HuH-7 (cell line): Measurements from ENCODE around the gene TDP2.
"Not testable (repeated sequence)": the region's sequence is repeated elsewhere in the genome, so short reads cannot be mapped to it uniquely, and the experiment has no call there.

ENCODE experiments used
- DNase-seq: peaks from one replicate; pipeline ENCODE4 v3.0.0; 2011; ENCODE audit warnings: low spot score

TDP2 gene

DNA sequence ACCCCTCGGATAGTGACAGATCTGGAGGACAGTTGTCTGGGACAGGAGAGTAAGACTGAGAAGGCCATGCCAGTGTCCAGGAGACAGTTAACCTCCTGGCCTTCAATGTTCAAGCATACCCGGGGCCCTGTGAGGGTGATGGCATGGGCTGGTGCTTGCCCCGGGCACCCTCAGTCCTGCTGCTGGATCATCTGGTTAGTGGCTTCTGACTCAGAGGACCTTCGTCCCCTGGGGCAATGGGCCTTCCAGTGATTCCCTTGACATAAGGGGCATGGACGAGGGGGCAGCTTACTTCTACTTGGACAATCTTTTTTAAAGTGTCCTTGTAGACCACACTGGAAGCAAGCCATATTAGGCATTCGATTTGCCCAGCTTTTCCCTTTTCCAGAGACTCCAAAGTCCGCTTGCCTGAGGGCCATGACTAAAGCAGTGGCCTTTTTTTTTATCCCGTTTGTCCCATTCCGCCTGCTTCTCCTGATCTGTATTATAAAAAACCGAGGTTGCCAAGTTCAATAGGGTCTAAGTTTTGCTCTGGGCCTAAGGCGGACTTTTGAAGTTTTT is 12.2 kb upstream of the TDP2 start:
- not testable (repeated sequence) for DNase-seq

DNA sequence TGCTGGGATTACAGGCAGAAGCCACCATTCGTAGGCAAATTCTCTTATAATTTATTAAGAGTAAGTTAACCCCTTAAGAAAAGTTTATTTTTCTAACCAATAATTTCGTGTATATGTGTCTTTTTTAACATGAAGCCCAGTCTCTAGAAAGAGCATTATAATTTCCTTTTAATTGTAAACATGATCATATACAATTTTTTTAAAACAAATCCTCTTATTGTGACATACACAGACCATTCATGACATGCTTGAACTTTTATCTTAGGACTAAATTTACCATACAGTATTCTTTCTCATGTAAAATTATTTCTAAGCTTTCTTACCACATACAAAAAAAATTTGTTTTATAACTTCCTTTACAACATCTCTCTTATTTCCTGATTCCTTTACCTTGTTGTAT is 6.9 kb upstream of the TDP2 start:
- DNase-seq, result no peak

DNA sequence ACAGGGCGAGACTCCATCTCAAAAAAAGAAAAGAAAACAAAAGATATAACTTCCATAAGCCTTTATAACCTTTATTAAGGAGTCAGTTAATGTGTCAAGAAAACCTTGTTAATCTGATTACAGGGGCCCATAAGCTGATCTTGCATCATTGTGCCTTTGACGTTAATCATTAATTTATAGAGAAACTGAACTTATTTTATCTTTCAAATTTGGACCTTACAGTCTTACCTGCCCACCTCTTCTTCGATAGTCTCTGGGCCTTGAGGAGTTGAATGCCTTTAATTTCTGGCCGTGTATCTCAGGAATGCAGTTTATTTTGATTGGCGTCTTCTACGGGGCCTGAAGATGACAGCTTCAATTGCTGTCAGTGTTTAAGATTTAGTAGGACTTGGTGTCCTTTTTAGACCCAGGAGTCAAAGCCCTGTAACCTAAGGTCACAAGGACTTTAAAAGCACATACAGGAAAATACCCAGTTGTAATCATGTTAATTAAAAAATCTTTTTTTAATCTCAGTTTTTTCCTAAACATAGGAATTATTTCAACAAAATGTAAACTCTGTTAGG is 6.0 kb upstream of the TDP2 start:
- no peak for DNase-seq

DNA sequence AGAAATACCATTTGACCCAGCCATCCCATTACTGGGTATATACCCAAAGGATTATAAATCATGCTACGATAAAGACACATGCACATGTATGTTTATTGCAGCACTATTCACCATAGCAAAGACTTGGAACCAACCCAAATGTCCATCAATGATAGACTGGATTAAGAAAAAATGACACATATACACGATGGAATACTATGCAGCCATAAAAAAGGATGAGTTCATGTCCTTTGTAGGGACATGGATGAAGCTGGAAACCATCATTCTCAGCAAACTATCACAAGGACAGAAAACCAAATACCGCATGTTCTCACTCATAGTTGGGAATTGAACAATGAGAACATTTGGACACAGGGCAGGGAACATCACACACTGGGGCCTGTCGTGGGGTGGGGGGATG is 4.4 kb upstream of the TDP2 start:
- not testable (repeated sequence) for DNase-seq

DNA sequence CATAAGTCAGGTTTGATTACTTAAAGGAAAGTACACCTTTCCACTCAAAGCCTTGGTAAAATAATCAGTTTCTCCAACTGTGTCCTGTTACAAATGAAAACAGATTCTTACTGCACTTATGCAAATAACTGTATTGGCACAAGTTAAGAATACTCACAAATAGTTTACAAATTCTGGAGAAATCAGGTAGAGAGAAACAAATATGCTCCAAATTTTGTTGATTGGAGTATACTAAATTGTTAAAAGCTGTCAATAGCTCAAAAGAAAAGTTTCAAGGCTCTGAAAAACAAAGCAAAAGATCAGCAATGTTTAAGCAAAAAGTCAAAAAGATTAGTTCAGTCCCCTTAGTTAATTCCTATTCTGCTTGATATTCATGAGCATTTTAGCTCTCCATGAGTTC is 3.8 kb upstream of the TDP2 start:
- DNase-seq, result not testable (repeated sequence)

GRCh38 chr6:24668997-24669361 is 2.3 kb upstream of the TDP2 start:
- DNase-seq, result no peak

DNA sequence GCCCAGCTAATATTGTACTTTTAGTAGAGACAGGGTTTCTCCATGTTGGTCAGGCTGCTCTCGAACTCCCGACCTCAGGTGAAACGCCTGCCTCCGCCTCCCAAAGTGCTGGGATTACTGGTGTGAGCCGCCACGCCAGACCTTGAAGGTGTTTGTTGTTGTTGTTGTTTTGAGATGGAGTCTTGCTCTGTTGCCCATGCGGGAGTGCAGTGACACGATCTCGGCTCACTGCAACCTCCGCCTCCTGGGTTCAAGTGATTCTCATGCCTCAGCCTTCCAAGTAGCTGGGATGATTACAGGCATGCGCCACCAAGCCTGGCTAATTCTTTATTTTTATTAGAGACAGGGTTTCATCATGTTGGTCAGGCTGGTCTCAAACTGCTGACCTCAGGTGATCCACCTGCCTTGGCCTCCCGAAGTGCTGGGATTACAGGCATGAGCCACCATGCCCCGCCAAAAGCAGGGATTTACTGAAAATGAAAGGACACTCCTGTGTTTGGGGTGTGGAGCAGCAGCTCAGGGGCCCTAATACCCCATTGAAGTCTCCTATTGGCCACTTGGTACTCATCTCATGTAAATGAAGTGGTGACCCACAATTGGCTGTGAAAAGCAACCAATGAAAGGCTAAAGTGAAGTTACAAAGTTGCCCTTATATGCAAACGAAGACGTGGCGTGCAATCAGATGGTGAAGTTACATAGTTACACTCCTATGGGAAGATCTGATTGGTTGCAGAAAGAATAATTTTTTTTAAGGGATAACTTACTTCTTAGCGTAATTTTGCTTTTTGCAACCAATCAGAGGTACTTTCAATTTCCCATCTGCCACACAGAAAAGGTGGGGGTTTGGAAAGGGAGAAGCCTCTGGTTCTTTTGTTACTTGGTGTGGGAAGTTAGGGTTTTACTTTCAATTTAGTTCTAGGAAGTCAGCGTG is 1.6 kb upstream of the TDP2 start:
- not testable (repeated sequence) for DNase-seq

DNA sequence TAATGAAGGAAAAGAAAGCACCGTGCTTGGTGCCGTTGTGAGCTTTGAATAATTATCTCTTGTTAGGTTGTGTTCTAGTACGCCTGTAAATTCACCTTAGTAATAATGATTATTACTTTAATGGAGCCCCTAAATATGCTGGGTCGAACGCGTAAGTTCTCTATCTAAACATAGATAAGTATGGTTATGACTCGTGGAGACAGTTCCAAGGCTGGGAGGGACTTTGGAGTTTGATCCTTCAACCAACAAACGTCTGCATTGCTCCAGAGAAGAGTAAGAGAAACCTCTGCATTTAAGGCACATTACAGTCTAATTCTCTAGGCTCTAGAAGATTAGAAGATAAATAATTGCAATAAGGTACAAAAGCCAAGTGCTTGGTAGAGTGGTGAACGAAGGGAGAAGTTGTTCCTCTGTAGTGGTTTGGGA is 692 bp upstream of the TDP2 start:
- no peak for DNase-seq

DNA sequence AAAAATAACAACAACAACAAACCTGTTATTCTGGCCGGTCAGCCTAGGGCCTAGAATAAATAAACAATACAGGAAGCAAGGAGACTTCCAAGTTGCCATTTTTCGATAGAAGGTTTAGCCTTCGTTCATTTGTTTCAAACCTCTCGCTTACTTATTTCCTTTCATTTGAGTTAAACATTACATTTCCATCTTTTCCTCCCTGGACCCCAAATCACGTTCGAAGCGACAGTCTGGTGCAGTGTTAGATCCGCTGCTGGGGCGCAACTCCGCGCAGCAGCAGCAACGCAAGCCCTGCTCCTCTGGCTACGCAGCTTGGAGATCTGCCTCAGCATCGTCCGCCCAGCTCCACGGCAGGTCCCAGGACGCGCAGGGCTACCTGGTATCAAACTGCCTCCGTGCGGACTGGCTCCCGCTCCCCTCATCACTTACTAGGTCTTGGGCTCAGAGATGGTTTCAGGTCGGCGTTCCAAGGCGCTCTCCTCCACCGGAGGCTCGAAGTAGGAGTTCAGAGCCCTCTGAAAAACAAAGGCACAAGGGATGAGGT is 530 bp downstream of the TDP2 start:
- DNase-seq, result no peak

DNA sequence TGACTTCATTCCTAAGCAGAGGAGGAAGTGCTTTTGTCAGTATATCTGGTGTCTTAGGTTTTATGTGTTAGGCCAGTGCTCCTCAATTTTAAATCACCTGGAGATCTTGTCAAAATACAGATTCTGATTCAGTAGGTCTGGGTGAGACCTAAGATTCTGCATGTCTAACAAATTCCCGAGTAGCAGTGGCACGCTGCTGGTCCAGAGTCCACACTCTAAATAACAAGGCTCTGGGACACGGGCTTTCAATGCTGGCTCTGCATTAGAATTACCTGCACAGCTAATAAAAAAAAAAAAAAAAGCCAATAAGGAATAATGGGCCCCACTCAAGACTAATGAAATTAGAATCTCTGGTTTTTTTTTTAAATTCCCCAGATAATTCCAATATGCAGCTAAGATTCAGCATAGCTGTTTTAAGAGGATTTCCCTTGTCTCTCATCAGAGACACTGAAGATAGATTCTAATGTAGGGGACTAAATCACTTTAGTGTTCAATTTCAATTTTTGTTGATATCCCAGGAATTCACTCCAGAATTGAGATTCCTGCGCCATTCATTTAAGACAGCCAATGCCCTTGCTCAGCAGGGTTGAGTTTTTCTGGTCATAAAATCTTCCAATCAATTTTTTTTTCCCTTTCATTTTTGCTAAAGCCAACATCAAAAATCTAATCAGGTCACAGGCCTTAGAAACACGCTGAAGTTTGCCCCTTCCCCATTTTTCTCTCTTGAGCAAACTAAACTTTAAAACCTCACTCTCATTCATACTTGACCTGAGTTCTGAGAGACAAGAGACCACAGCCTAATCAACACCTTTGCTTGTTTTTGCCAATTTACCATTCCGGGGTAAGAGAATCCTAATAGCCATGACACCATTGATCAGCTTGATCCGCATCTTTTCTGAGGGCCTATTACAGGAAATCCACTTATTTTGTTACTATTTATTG is 2.4 kb downstream of the TDP2 start:
- DNase-seq, result no peak

DNA sequence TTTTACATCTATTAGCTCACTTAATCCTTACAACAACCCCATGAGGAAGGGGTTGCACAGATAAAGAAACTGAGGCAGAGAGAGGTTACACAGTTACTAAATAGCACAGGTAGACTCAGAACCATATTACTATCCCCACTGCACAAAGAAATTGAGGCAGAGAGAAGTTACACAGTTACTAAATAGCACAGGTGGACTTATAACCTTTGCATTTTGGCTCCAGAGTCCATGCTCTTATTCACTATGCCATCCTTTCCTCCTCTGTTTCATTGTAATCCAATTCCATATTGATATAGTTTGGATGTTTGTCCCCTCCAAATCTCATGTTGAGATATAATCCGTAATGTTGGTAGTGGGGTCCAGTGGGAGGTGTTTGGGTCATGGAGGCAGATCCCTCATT is 3.5 kb downstream of the TDP2 start:
- DNase-seq, result no peak

GRCh38 chr6:24662236-24662635 is 4.5 kb downstream of the TDP2 start:
- DNase-seq, result no peak

DNA sequence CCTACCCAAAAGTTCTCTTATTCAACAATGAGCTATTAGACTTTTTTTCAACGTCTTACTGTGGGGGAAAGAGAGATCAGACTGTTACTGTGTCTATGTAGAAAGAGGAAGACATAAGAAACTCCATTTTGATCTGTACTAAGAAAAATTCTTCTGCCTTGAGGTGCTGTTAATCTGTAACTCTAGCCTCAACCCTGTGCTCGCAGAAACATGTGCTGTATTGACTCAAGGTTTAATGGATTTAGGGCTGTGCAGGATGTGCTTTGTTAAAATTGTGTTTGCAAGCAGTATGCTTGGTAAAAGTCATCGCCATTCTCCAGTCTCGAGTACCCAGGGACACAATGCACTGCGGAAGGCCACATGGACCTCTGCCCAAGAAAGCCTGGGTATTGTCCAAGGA is 4.9 kb downstream of the TDP2 start:
- not testable (repeated sequence) for DNase-seq

- no peak for DNase-seq
These were observed 6.6 kb downstream of the TDP2 start for GRCh38 chr6:24660105-24660504.

DNA sequence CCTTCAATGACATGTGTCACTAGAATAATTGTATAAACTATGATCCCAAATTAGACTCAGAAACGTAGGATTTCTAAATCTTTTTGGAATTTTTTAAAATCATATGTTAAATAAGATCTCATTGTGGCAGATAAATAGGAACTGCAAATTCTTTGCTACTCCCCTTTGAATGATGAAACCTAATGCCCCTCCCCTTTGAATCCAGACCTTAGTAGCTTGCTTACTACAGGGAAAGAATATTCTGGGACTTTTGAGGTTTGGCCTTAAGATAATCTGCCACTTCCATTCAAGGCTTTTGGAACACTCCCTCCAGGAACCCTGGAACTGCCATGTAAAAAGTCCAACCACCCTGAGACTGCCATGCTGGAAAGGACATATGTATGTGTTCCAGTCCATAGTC is 7.1 kb downstream of the TDP2 start:
- DNase-seq, result no peak

- DNase-seq, result no peak
These were observed 7.8 kb downstream of the TDP2 start for GRCh38 chr6:24658573-24659560.

GRCh38 chr6:24655215-24655614 is 11.5 kb downstream of the TDP2 start:
- no peak for DNase-seq

DNA sequence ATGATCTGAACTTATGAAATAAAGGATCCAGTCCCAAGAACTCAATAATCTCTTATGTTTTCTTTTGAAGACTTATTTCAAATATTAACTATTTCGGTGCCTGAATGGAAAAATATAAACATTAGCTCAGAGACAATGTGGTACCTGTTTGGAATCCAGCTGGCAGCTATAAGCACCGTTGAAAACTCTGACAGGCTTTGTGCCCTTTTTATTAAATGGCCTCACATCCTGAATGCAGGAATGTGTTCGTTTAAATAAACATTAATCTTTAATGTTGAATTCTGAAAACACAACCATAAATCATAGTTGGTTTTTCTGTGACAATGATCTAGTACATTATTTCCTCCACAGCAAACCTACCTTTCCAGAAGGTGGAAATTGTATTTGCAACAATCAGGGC is 16.3 kb downstream of the TDP2 start:
- DNase-seq, result no peak

GRCh38 chr6:24649691-24650090 is 17.0 kb downstream of the TDP2 start:
- DNase-seq, result no peak

DNA sequence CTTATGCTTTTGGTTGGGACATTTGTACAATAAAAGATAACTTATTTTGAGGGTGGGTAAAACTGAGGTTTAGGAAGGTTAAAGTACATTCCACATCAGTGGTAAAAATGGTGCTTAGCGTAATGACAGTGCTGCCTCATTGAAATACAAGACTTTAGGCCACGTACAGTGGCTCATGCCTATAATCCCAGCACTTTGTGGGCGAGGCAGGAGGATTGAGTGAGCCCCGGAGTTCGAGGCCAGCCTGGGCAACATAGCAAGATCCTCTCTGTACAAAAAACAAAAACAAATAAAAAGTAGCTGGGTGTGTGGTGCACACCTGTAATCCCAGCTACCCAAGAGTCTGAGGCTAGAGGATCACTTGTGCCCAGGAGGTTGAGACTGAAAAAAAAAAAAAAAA is 18.4 kb downstream of the TDP2 start:
- no peak for DNase-seq

DNA sequence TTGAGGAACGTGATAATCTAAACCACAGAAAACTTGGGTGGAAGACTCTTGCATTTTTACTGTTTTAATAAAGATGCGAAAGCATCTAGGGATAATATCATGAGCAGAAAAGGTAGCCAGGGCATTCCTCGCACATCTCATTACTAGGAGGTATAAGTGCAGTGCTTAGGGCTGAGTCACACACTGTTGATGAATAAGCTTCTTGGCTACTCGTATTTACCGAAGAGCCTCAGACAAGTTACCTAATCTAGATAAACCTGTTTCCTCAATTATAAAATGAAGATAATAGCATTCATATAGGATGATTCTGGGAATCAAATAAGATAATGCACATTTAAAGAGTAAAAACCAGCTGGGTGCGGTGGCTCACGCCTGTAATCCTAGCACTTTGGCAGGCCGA is 19.9 kb downstream of the TDP2 start:
- no peak for DNase-seq
